ENCODE measurements around the gene SPRR2E. TPM values are rescaled to one million over a fixed set of nuclear protein-coding genes. Genes with fewer than 3 reads are reported as not detected.
A peak's percentile ranks its signal among the peaks of the same experiment; 100 is the strongest.

Gene SPRR2E
- total and polyA plus RNA-seq, 2 of the 8 experiments (the other 6 are each of a cell fraction or from before 2014, with no cell fraction given), result not detected

DNA sequence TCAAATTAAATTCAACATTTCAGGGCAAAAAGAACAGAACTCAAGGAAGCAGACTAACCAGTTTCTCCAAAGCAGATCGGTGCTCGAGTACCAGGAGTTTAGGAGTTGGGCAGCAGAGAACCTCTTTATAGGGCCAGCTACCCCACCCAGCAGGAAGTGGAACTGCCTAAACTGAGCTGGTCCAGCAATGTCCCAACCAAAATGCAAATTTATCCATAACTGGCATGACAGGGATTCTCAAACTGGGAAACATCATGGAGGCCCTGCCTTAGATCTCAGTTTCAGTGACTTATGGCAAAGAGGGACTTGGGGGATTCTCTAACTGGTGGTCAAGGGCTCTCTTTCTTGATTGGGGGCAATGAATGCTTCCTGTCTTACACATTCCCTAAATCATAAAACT is 22.8 kb downstream of the SPRR2E start, which contains the start of gene SPRR2B:
TSS of gene SPRR2B (minus strand) at position 101 of the 400 bp plus-strand sequence. CDS start 772 bp downstream, outside the sequence.
- no peak for TF ChIP-seq CEBPB (IDR thresholded peaks at IDR 0.05; ENCODE audit: low read depth, low read length)
- no peak for TF ChIP-seq NANOG (IDR thresholded peaks at IDR 0.05; ENCODE audit: insufficient read depth, low read depth, low read length, poor library complexity, severe bottlenecking)
- TF ChIP-seq POU5F1 (IDR thresholded peaks at IDR 0.05; ENCODE audit: low read depth, low read length), result no peak
- TF ChIP-seq HDAC6 (IDR thresholded peaks at IDR 0.05; ENCODE audit: low read depth, low read length), result no peak
- TF ChIP-seq EZH2 (IDR thresholded peaks at IDR 0.05; ENCODE audit: low read depth, low read length, severe bottlenecking), result no peak
- TF ChIP-seq SP2 (IDR thresholded peaks at IDR 0.05; ENCODE audit: low read length), result no peak
- TF ChIP-seq TBP (IDR thresholded peaks at IDR 0.05; ENCODE audit: low read depth, low read length), result no peak
- TF ChIP-seq, protein P1, sequence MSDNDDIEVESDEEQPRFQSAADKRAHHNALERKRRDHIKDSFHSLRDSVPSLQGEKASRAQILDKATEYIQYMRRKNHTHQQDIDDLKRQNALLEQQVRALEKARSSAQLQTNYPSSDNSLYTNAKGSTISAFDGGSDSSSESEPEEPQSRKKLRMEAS (IDR thresholded peaks at IDR 0.05), result no peak
- TF ChIP-seq, protein P2, sequence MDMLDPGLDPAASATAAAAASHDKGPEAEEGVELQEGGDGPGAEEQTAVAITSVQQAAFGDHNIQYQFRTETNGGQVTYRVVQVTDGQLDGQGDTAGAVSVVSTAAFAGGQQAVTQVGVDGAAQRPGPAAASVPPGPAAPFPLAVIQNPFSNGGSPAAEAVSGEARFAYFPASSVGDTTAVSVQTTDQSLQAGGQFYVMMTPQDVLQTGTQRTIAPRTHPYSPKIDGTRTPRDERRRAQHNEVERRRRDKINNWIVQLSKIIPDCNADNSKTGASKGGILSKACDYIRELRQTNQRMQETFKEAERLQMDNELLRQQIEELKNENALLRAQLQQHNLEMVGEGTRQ (IDR thresholded peaks at IDR 0.05; ENCODE audit: low read length), result no peak
- no peak for TF ChIP-seq POLR2AphosphoS5 (IDR thresholded peaks at IDR 0.05; ENCODE audit: low read depth, low read length)

More for the DNA sequence above, 22.8 kb downstream of the SPRR2E start, which contains the start of gene SPRR2B:
- H3K79me2 ChIP-seq (ENCODE audit: control insufficient read depth in 1 of 2, insufficient read depth in 2 of 2, low read length in 2 of 2), result no peaks in the 10 kb centered on the region
- no peak within 1 kb of the TSS for H3K18ac ChIP-seq (ENCODE audit: extremely low read depth, low read length)
- H2BK12ac ChIP-seq (ENCODE audit: low read depth, low read length), result no peak within 1 kb of the TSS
- no peak within 1 kb of the TSS for H4K91ac ChIP-seq (replicated peaks; ENCODE audit: insufficient read length, low read length)
- no peak for DNase-seq (ENCODE audit: low read depth in 1 of 2, low spot score in 2 of 2)
- 45% methylated on average over 2 of the region's 2 CpGs; no CpG with 5 or more reads in 1 of the 2 experiments for WGBS, 2 experiments (ENCODE audit: extremely low coverage in 1 of 2, insufficient coverage in 1 of 2, insufficient read length in 1 of 2, insufficient replicate concordance in 2 of 2, low coverage in 1 of 2, low lambda C conversion rate in 2 of 2, missing lambda C conversion rate in 1 of 2)
- no peak for FAIRE-seq
- H3K14ac ChIP-seq (ENCODE audit: insufficient read length), result no peak within 1 kb of the TSS
- ChIA-PET POLR2A (ENCODE audit: partially characterized antibody) (no interaction called here), CTCF (ENCODE audit: partially characterized antibody) (interaction anchor here (1.2 to 1.8 kb wide), 2 partner anchors 22 to 111 kb away, joined by 3 to 5 read pairs; no protein-coding TSS in a partner anchor)
- H3K9me3 ChIP-seq (ENCODE audit: insufficient read depth in 2 of 2, low read depth in 1 of 2, low read length in 1 of 2), result no peaks in the 10 kb centered on the region
- no peak within 1 kb of the TSS for H3K23ac ChIP-seq (ENCODE audit: insufficient read length)
- no peaks in the 10 kb centered on the region for H3K36me3 ChIP-seq (ENCODE audit: control insufficient read depth in 2 of 4, insufficient read depth in 4 of 4, low read length in 3 of 4)
- no peak within 1 kb of the TSS for H2AK5ac ChIP-seq (ENCODE audit: low read depth, low read length)
- H2BK20ac ChIP-seq (ENCODE audit: low read length), result no peak within 1 kb of the TSS
- H3K4me2 ChIP-seq (ENCODE audit: insufficient read depth in 1 of 2, low read depth in 2 of 2, low read length in 2 of 2), result no peak within 1 kb of the TSS
- H4K20me1 ChIP-seq (replicated peaks in 1 of 2; ENCODE audit: control insufficient read depth in 1 of 2, insufficient read depth in 2 of 2, low read length in 2 of 2), result no peaks in the 10 kb centered on the region
- no peak within 1 kb of the TSS for H3K9ac ChIP-seq (replicated peaks in 1 of 4; ENCODE audit: extremely low read depth in 1 of 4, low read depth in 3 of 4, low read length in 3 of 4)
- H4K8ac ChIP-seq (ENCODE audit: extremely low read depth, insufficient read depth, low read length), result no peak within 1 kb of the TSS
- 0 out of 2 replicates have a peak within 1 kb of the TSS, but pooled peaks have one; percentile 80 for H2AFZ ChIP-seq (ENCODE audit: low read length)
- H2BK120ac ChIP-seq (replicated peaks; ENCODE audit: low read depth, low read length), result no peak within 1 kb of the TSS
- H4K5ac ChIP-seq (ENCODE audit: insufficient read length, low read depth, low read length), result no peak within 1 kb of the TSS
- no peak within 1 kb of the TSS for H2BK5ac ChIP-seq (ENCODE audit: low read depth, low read length)
- no peaks in the 10 kb centered on the region for H3K79me1 ChIP-seq (ENCODE audit: low read depth, low read length)
- H3K27ac ChIP-seq (ENCODE audit: low read depth, low read length), result no peak within 1 kb of the TSS
- no peaks in the 10 kb centered on the region for H3K4me1 ChIP-seq (replicated peaks in 1 of 4; ENCODE audit: control insufficient read depth in 3 of 4, insufficient read depth in 4 of 4, low read length in 3 of 4)
- H3K27me3 ChIP-seq (replicated peaks in 1 of 4; ENCODE audit: control insufficient read depth in 3 of 4, extremely low read depth in 1 of 4, insufficient read depth in 3 of 4, low read length in 3 of 4), result no peaks in the 10 kb centered on the region
- no peak within 1 kb of the TSS for H3K4me3 ChIP-seq (ENCODE audit: extremely low read depth in 1 of 4, insufficient read depth in 2 of 4, low read depth in 3 of 4, low read length in 4 of 4)
- H3K56ac ChIP-seq (replicated peaks; ENCODE audit: insufficient read length, low read depth, low read length), result no peak within 1 kb of the TSS
- no peak within 1 kb of the TSS for H3K4ac ChIP-seq (replicated peaks; ENCODE audit: insufficient read length, low read depth, low read length)
- no peaks in the 10 kb centered on the region for H3K23me2 ChIP-seq (ENCODE audit: low read depth, low read length)
- H2BK15ac ChIP-seq (ENCODE audit: low read length), result no peak within 1 kb of the TSS

All from H1 (cell line).